ENCODE measurements around the gene WDR4. TPM values are rescaled to one million over a fixed set of nuclear protein-coding genes. Genes with fewer than 3 reads are reported as not detected.

Gene WDR4
- total RNA-seq, 1 donor from 2014 or later: 22.5 TPM

DNA sequence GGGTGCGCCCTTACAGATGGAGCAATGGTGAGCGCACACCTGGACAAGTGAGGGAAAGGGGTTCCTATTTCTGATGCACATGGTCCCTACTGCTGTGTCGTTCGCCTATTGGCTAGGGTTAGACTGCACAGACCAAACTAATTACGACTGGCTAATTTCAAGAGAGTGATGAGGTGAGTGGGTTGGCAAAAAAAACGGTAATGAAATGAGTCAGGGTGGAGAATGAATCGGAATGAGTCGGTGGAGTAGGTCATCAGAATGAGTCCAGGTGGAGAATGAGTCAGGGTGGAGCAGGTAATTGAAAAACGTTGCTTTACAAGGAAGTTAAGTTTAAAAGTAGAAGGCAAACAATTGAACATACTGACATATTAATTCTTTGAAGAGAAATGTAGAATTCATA is 79.8 kb downstream of the WDR4 start:
- Mint-ChIP-seq H3K9me3 (ENCODE audit: low read depth) (no peaks in the 10 kb centered on the region), H3K36me3 (ENCODE audit: insufficient read depth) (no peaks in the 10 kb centered on the region), H3K4me3 (ENCODE audit: low read depth) (no peak overlapping the region), H3K4me1 (ENCODE audit: low read depth) (peaks cover 13% of the 10 kb centered on the region), H3K27me3 (peaks cover 6% of the 10 kb centered on the region), H3K27ac (no peak overlapping the region)
- TF ChIP-seq, protein P1, sequence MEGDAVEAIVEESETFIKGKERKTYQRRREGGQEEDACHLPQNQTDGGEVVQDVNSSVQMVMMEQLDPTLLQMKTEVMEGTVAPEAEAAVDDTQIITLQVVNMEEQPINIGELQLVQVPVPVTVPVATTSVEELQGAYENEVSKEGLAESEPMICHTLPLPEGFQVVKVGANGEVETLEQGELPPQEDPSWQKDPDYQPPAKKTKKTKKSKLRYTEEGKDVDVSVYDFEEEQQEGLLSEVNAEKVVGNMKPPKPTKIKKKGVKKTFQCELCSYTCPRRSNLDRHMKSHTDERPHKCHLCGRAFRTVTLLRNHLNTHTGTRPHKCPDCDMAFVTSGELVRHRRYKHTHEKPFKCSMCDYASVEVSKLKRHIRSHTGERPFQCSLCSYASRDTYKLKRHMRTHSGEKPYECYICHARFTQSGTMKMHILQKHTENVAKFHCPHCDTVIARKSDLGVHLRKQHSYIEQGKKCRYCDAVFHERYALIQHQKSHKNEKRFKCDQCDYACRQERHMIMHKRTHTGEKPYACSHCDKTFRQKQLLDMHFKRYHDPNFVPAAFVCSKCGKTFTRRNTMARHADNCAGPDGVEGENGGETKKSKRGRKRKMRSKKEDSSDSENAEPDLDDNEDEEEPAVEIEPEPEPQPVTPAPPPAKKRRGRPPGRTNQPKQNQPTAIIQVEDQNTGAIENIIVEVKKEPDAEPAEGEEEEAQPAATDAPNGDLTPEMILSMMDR (IDR thresholded peaks at IDR 0.05; ENCODE audit: unreplicated experiment): no peak
- no peak for DNase-seq (ENCODE audit: low spot score, unreplicated experiment)

Other genes starting within 250 kb of the WDR4 start
- 50.8 and 57.0 TPM in 2 replicates for gene PDE9A, start 225.9 kb downstream of the WDR4 start, total RNA-seq
- 31.2 and 34.1 TPM in 2 replicates for gene NDUFV3, start 13.8 kb upstream of the WDR4 start, total RNA-seq
- 0.91 and 1.5 TPM in 2 replicates for gene ERVH48-1, start 46.1 kb upstream of the WDR4 start, total RNA-seq
- gene PKNOX1, start 95.0 kb upstream of the WDR4 start, total RNA-seq: 27.7 and 30.1 TPM in 2 replicates
- 160 and 184 TPM in 2 replicates for gene CBS, start 196.3 kb upstream of the WDR4 start, total RNA-seq
- 41.1 and 46.8 TPM in 2 replicates for gene U2AF1, start 228.0 kb upstream of the WDR4 start, total RNA-seq

All from progenitor cell of endocrine pancreas (in vitro differentiated cells).